Measurements from ENCODE around the gene HNRNPUL2. TPM values are rescaled to one million over a fixed set of nuclear protein-coding genes. Genes with fewer than 3 reads are reported as not detected.
A peak's percentile ranks its signal among the peaks of the same experiment; 100 is the strongest.

The HNRNPUL2 gene
- total and polyA plus RNA-seq, 10 of the 15 experiments (the other 5 are each of a cell fraction or from before 2014, with no cell fraction given), result 1.6 to 72.2 (median 14.9) TPM

GRCh38 chr11:62707277-62707861, 19.9 kb downstream of the HNRNPUL2 start, which contains the start of the genes BSCL2 and GNG3:
Gene BSCL2 (minus strand): TSS chr11:62707424. CDS start chr11:62707195, 229 bp downstream.
Gene GNG3 (plus strand): TSS chr11:62707676. CDS start chr11:62708296, 620 bp downstream.
- TF ChIP-seq BHLHE40 (IDR thresholded peaks at IDR 0.05; ENCODE audit: borderline replicate concordance in 1 of 2, low read depth in 2 of 2, low read length in 1 of 2) (peak in 1 of 2 experiments; percentile 36; a peak in 1 of 4 replicates), ESRRA (IDR thresholded peaks at IDR 0.05; ENCODE audit: low read length) (no peak), GABPA (IDR thresholded peaks at IDR 0.05; ENCODE audit: low read depth) (no peak), USF2 (IDR thresholded peaks at IDR 0.05; ENCODE audit: borderline replicate concordance, low read depth, low read length) (no peak), BCLAF1 (IDR thresholded peaks at IDR 0.05) (0 out of 2 replicates have a peak, but pooled peaks have one; percentile 24), FOXK2 (IDR thresholded peaks at IDR 0.05) (peak; percentile 62)
- intact Hi-C loops (cut with micrococcal nuclease; ENCODE audit: unreplicated experiment), result loop anchor here (5.0 kb wide), 1 partner anchor 105 kb away; the partner anchor contains the start of gene MTA2
- Histone ChIP-seq H3K4me1 (ENCODE audit: control insufficient read depth, insufficient read depth, low read length) (peaks cover 29% of the 10 kb centered on the region), H4K20me1 (ENCODE audit: control insufficient read depth, insufficient read depth) (no peaks in the 10 kb centered on the region), H3K79me2 (ENCODE audit: control insufficient read depth, insufficient read depth, low read length) (no peaks in the 10 kb centered on the region), H3K9ac (ENCODE audit: control insufficient read depth, insufficient read depth, low read length) (peak within 1 kb of the TSS; percentile 90), H3K27ac (ENCODE audit: control insufficient read depth, insufficient read depth) (peak within 1 kb of the TSS; percentile 88; the same call in 1 of the 2 replicates), H2AFZ (ENCODE audit: control insufficient read depth, low read depth, low read length) (peak within 1 kb of the TSS; percentile 70), H3K4me2 (ENCODE audit: control insufficient read depth, insufficient read depth) (peak within 1 kb of the TSS; percentile 98), H3K4me3 (peak within 1 kb of the TSS; percentile 83; the same call in 1 of the 2 replicates), H3K27me3 (replicated peaks in 1 of 2; ENCODE audit: control insufficient read depth in 2 of 2, insufficient read depth in 2 of 2, low read length in 1 of 2) (no peaks in the 10 kb centered on the region), H3K9me3 (replicated peaks; ENCODE audit: control insufficient read depth, insufficient read depth, low read length) (no peaks in the 10 kb centered on the region), H3K36me3 (ENCODE audit: control insufficient read depth in 2 of 2, insufficient read depth in 2 of 2, low read length in 1 of 2) (peaks cover 12 to 14% of the 10 kb centered on the region in 2 experiments)
- BruUV-seq (replicated peaks), result no TSS peak
- 97% methylated on average over 9 of the region's 10 CpGs for WGBS (ENCODE audit: insufficient coverage, insufficient replicate concordance, low lambda C conversion rate, missing lambda C conversion rate)
- POLR2A ChIA-PET, result interaction anchor here (1.2 to 7.6 kb wide), 5 partner anchors 20 to 116 kb away, joined by 7 to 79 read pairs (median 10); partner anchors contain the start of genes HNRNPUL2, MTA2, TAF6L and TTC9C
- no peak for FAIRE-seq
- RAD21 ChIA-PET (ENCODE audit: unreplicated experiment), result interaction anchor here (0.6 to 2.3 kb wide), 3 partner anchors 20 to 67 kb away, joined by 3 to 6 read pairs (median 3); partner anchors contain the start of gene TAF6L
- in situ Hi-C loops (cut with MboI), result no loop called here
- SMC1A ChIA-PET (ENCODE audit: uncharacterized antibody, unreplicated experiment), result interaction anchor here (0.9 to 2.5 kb wide), 3 partner anchors 21 to 116 kb away, joined by 3 to 9 read pairs (median 7); partner anchors contain the start of genes HNRNPUL2, TTC9C and TUT1
- no peak for DNase-seq (ENCODE audit: low read depth, low spot score)
- ATAC-seq, result no peak
- CTCF ChIA-PET, result interaction anchor here (0.7 to 5.0 kb wide), 6 partner anchors 13 to 283 kb away, joined by 3 to 21 read pairs (median 4); partner anchors contain the start of gene HNRNPUL2

Data from GM12878 (cell line).